ENCODE measurements around the gene RABGGTB.
"Not testable (repeated sequence)": the region's sequence is repeated elsewhere in the genome, so short reads cannot be mapped to it uniquely, and the experiment has no call there.

The RABGGTB gene

GRCh38 chr1:75797273-75797588 is 11.2 kb downstream of the RABGGTB start:
- no peak for TF ChIP-seq CTCF (IDR thresholded peaks at IDR 0.05)
- Histone ChIP-seq H3K27ac (no peak overlapping the region), H3K4me3 (no peak overlapping the region)
- no peak for DNase-seq (ENCODE audit: low spot score)

- TF ChIP-seq CTCF (IDR thresholded peaks at IDR 0.05), result no peak
- no peak for DNase-seq (ENCODE audit: low spot score)
- H3K27ac ChIP-seq, result no peak overlapping the region
- no peak overlapping the region for H3K4me3 ChIP-seq
Observed at GRCh38 chr1:75797606-75798216, 11.7 kb downstream of the RABGGTB start.

GRCh38 chr1:75801480-75801879 is 15.4 kb downstream of the RABGGTB start:
- not testable (repeated sequence) for H3K4me3 ChIP-seq; DNase-seq (ENCODE audit: low spot score); H3K27ac ChIP-seq

GRCh38 chr1:75808921-75809320 is 22.9 kb downstream of the RABGGTB start:
- no peak overlapping the region for H3K27ac ChIP-seq
- TF ChIP-seq CTCF (IDR thresholded peaks at IDR 0.05), result no peak
- no peak for DNase-seq (ENCODE audit: low spot score)
- H3K4me3 ChIP-seq, result no peak overlapping the region

- H3K27ac ChIP-seq; DNase-seq (ENCODE audit: low spot score); H3K4me3 ChIP-seq: not testable (repeated sequence)
Observed at GRCh38 chr1:75810113-75810512, 24.1 kb downstream of the RABGGTB start.

- Histone ChIP-seq H3K4me3 (no peak overlapping the region), H3K27ac (no peak overlapping the region)
- no peak for TF ChIP-seq CTCF (IDR thresholded peaks at IDR 0.05)
- no peak for DNase-seq (ENCODE audit: low spot score)
Observed at GRCh38 chr1:75811211-75811981, 25.3 kb downstream of the RABGGTB start.

GRCh38 chr1:75812065-75812464 is 26.0 kb downstream of the RABGGTB start:
- no peak for TF ChIP-seq CTCF (IDR thresholded peaks at IDR 0.05)
- DNase-seq (ENCODE audit: low spot score), result no peak
- Histone ChIP-seq H3K27ac (no peak overlapping the region), H3K4me3 (no peak overlapping the region)

- not testable (repeated sequence) for DNase-seq (ENCODE audit: low spot score); H3K27ac ChIP-seq; H3K4me3 ChIP-seq
Observed at GRCh38 chr1:75823596-75823995, 37.5 kb downstream of the RABGGTB start.
